PC-9 (cell line): ENCODE measurements around the gene TNFRSF25.

Experiments
- EZH2 ChIP-seq: fragments of 200-600 bp; sonication (generic); IDR thresholded peaks from 2 replicates; pipeline ENCODE4 v1.8.0; 2017; ENCODE audit warnings: antibody characterized with exemption, low read depth
- TF ChIP-seq, protein P1 (sequence below): fragments of 200-600 bp; sonication (generic); conservative IDR thresholded peaks from 2 replicates; pipeline ENCODE4 v1.6.1; 2017; ENCODE audit warnings: mixed run types, antibody characterized with exemption, mild to moderate bottlenecking, moderate library complexity

DNA sequence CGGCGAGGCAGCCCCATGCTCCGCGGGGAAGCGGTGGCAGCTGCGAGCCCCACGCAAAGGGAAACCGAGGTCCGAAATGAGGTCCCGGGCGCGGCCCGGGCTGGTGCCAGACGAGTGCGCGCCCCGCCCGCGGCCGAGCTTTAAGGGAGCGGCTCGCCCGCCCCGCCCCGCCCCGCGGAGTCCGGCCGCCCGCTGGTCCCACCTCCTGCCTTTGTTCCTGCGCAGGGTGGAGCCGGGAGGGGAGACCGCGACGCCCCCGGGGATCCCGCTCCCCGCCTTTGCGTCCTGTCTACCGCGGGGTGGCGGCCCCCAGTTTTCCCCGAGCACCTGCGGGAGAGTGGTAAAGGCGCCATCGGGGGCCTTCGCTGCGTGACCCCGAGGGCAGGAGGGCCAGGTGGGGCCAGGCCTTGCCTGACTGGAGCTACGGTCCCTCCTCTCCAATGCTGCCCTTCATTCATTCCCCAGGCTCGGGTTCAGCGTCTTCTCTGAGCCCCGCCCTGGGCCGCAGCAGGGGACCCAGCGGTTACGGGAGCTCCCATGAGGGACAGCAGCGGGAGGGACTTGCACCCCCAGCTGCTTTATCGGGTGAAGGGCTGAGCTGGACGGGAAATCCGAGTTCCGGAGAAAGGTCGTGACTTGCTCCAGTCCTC is 46.0 kb downstream of the TNFRSF25 start, which contains the start of gene HES2:
- TF ChIP-seq, protein P1, sequence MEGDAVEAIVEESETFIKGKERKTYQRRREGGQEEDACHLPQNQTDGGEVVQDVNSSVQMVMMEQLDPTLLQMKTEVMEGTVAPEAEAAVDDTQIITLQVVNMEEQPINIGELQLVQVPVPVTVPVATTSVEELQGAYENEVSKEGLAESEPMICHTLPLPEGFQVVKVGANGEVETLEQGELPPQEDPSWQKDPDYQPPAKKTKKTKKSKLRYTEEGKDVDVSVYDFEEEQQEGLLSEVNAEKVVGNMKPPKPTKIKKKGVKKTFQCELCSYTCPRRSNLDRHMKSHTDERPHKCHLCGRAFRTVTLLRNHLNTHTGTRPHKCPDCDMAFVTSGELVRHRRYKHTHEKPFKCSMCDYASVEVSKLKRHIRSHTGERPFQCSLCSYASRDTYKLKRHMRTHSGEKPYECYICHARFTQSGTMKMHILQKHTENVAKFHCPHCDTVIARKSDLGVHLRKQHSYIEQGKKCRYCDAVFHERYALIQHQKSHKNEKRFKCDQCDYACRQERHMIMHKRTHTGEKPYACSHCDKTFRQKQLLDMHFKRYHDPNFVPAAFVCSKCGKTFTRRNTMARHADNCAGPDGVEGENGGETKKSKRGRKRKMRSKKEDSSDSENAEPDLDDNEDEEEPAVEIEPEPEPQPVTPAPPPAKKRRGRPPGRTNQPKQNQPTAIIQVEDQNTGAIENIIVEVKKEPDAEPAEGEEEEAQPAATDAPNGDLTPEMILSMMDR, result no peak
- no peak for TF ChIP-seq EZH2
